ENCODE results near the gene SRMS. TPM values are rescaled to one million over a fixed set of nuclear protein-coding genes. Genes with fewer than 3 reads are reported as not detected.

SRMS gene
- total and polyA plus RNA-seq, 2 of the 13 experiments (the other 11 are each of a cell fraction or from before 2014, with no cell fraction given): not detected

DNA sequence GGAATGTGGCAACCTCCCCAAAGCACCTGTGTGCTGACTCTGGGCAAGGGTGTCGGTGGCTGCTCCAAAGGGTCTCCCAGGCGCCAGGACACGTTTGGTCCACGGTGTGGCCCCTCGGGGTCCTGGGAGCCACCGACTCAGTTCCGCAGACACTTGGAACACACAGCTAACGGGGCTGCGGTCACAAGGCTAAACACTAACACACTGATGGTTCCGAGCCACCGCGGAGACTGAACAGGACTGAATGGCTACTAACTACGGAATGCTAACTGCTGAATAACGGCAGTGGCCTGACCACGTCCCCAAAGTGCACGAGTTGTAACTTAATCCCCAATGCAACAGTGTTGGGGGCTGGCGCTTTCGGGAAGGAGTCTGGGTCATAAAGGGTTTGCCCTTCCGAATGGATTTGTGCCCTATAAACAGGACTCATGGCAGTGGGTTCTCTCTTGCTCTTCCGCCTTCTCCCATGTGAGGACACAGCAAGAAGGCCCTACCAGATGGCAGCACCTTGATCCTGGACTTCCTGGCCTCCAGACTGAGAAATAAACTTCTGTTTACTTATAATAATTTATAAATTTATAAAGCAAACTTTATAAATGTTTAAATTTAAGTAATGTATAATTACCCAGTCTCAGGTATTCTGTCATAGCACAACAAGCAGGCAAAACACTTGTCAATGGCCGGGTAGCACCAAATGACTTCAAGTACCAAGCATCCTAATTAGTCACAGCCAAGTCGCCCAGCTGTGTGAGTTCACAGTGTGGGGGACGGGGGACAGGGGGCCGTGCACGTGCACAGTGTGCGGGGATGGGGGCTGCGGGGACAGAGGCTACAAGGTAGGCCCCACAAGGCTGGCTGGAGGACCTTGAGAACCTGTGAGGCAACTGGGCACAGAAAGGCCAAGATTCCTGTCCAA, 46.4 kb downstream of the SRMS start:
- H3K4me2 ChIP-seq (ENCODE audit: low read depth, low read length): no peak overlapping the region
- H3K27me3 ChIP-seq (ENCODE audit: control insufficient read depth in 1 of 2, insufficient read depth in 2 of 2, low read length in 2 of 2): peaks cover 42 to 89% of the 10 kb centered on the region in 2 experiments
- FAIRE-seq (no peak), ATAC-seq (no peak), DNase-seq (ENCODE audit: low spot score) (no peak)
- TF ChIP-seq EZH2 (conservative IDR thresholded peaks at IDR 0.05; ENCODE audit: low read depth, low read length) (0 out of 2 replicates have a peak, but pooled peaks have one; percentile 41), ZNF768 (CRISPR knock-in tag; IDR thresholded peaks at IDR 0.05) (peak; percentile 96), ZNF451 (CRISPR knock-in tag; IDR thresholded peaks at IDR 0.05) (no peak)
- no peak overlapping the region for H3K9ac ChIP-seq (ENCODE audit: insufficient read depth, low read depth, low read length)
- no peaks in the 10 kb centered on the region for H3K79me2 ChIP-seq (ENCODE audit: insufficient read depth, low read length)
- intact Hi-C loops (cut with micrococcal nuclease; ENCODE audit: unreplicated experiment) (no loop called here), in situ Hi-C loops (cut with HindIII; ENCODE audit: extremely low pct_ligation_motif_present, low pct_unique_long_range_greater_than_20kb) (no loop called here)
- 0 out of 2 replicates have a peak, but pooled peaks cover 4% of the 10 kb centered on the region for H3K4me1 ChIP-seq (ENCODE audit: insufficient read depth, low read length)
- H3K9me3 ChIP-seq (ENCODE audit: low read length): no peaks in the 10 kb centered on the region
- ChIA-PET CTCF (ENCODE audit: low intra/inter-chr PET ratio, low total read pairs) (no interaction called here), POLR2A (no interaction called here)
- H3K27ac ChIP-seq (ENCODE audit: extremely low read length, insufficient read depth, low read length): no peak overlapping the region
- no peak overlapping the region for H2AFZ ChIP-seq (ENCODE audit: low read length)
- no peaks in the 10 kb centered on the region for H3K36me3 ChIP-seq (replicated peaks in 1 of 2; ENCODE audit: control insufficient read depth in 1 of 2, insufficient read depth in 2 of 2, low read length in 2 of 2)
- no TSS peak for BruUV-seq (replicated peaks)
- no peak overlapping the region for H3K4me3 ChIP-seq (replicated peaks in 1 of 3; ENCODE audit: insufficient read depth in 1 of 3, low read depth in 2 of 3, low read length in 3 of 3)
- 39% methylated on average over 26 of the region's 27 CpGs for WGBS (ENCODE audit: low lambda C conversion rate)
- H4K20me1 ChIP-seq (ENCODE audit: insufficient read depth, low read length): no peaks in the 10 kb centered on the region; the same call in 1 of the 2 replicates

DNA sequence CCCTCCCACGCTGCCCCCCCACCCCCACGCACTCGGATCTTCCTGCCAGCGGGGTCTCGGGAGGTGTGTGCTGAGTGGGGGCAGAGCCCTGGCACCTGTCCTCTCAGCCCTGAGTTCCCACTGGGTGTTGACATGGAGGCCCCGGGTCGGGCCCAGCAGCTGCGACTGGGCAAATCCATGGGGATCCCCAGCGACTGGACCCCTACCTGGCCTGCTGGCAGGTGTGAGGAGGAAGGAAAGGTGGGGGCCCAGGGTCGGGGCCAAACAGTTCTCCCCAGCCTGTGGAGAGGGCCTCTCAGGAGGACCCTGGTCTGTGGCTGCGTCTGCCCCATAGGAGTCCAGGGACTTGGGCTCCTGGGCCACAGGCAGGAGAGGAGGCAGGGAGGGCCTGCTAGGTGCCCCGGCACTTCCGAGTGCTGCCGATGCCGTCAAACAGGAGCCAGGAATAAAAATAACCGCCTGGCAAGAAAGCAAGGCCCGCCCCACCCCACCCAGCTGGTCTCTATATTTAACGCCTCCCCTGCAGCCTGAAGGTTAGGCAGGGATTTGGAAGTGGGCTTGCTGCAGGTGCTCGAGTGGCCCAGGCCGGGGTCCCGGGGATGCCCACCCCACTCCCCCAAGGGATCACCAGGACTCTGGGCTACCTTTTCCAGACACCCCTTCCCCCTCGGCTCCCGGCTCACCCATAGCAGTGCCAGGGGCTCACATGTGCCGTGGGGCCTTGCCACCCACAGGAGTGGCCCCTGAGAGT, 47.2 kb downstream of the SRMS start:
- WGBS (ENCODE audit: low lambda C conversion rate): 47% methylated on average over 20 of the region's 24 CpGs
- peaks cover 4% of the 10 kb centered on the region; the same call in 1 of the 2 replicates for H4K20me1 ChIP-seq (ENCODE audit: insufficient read depth, low read length)
- TF ChIP-seq NR2F6 (IDR thresholded peaks at IDR 0.05) (no peak), NR2F6 (CRISPR knock-in tag; IDR thresholded peaks at IDR 0.05) (no peak), GABPB1 (CRISPR knock-in tag; IDR thresholded peaks at IDR 0.05) (no peak), SRF (IDR thresholded peaks at IDR 0.05; ENCODE audit: low read depth, low read length) (no peak), PCBP1 (IDR thresholded peaks at IDR 0.05; ENCODE audit: borderline replicate concordance, low read depth, low read length) (peak; percentile 13; the same call in 1 of the 2 replicates)
- TF ChIP-seq, protein P1, sequence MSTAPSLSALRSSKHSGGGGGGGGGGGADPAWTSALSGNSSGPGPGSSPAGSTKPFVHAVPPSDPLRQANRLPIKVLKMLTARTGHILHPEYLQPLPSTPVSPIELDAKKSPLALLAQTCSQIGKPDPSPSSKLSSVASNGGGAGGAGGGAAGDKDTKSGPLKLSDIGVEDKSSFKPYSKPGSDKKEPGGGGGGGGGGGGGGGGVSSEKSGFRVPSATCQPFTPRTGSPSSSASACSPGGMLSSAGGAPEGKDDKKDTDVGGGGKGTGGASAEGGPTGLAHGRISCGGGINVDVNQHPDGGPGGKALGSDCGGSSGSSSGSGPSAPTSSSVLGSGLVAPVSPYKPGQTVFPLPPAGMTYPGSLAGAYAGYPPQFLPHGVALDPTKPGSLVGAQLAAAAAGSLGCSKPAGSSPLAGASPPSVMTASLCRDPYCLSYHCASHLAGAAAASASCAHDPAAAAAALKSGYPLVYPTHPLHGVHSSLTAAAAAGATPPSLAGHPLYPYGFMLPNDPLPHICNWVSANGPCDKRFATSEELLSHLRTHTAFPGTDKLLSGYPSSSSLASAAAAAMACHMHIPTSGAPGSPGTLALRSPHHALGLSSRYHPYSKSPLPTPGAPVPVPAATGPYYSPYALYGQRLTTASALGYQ (CRISPR knock-in tag; IDR thresholded peaks at IDR 0.05): no peak
- no peak for ATAC-seq
- BruUV-seq (replicated peaks): no TSS peak
- POLR2A ChIA-PET: no interaction called here
- H3K4me2 ChIP-seq (ENCODE audit: low read depth, low read length): no peak overlapping the region
- H3K9ac ChIP-seq (ENCODE audit: insufficient read depth, low read depth, low read length): no peak overlapping the region
- no peak for DNase-seq (ENCODE audit: low spot score)
- 0 out of 2 replicates have a peak, but pooled peaks cover 5% of the 10 kb centered on the region for H3K4me1 ChIP-seq (ENCODE audit: insufficient read depth, low read length)
- H3K27ac ChIP-seq (ENCODE audit: extremely low read length, insufficient read depth, low read length): no peak overlapping the region
- no peak overlapping the region for H2AFZ ChIP-seq (ENCODE audit: low read length)
- CTCF ChIA-PET (ENCODE audit: low intra/inter-chr PET ratio, low total read pairs): no interaction called here
- in situ Hi-C loops (cut with HindIII; ENCODE audit: extremely low pct_ligation_motif_present, low pct_unique_long_range_greater_than_20kb): no loop called here
- intact Hi-C loops (cut with micrococcal nuclease; ENCODE audit: unreplicated experiment): no loop called here
- peaks cover 40 to 87% of the 10 kb centered on the region in 2 experiments for H3K27me3 ChIP-seq (ENCODE audit: control insufficient read depth in 1 of 2, insufficient read depth in 2 of 2, low read length in 2 of 2)
- no peaks in the 10 kb centered on the region for H3K9me3 ChIP-seq (ENCODE audit: low read length)
- no peak for FAIRE-seq
- no peak overlapping the region for H3K4me3 ChIP-seq (replicated peaks in 1 of 3; ENCODE audit: insufficient read depth in 1 of 3, low read depth in 2 of 3, low read length in 3 of 3)
- H3K36me3 ChIP-seq (replicated peaks in 1 of 2; ENCODE audit: control insufficient read depth in 1 of 2, insufficient read depth in 2 of 2, low read length in 2 of 2): no peaks in the 10 kb centered on the region
- no peaks in the 10 kb centered on the region for H3K79me2 ChIP-seq (ENCODE audit: insufficient read depth, low read length)
